ENCODE data around the gene ALDOB.

The ALDOB gene

DNA sequence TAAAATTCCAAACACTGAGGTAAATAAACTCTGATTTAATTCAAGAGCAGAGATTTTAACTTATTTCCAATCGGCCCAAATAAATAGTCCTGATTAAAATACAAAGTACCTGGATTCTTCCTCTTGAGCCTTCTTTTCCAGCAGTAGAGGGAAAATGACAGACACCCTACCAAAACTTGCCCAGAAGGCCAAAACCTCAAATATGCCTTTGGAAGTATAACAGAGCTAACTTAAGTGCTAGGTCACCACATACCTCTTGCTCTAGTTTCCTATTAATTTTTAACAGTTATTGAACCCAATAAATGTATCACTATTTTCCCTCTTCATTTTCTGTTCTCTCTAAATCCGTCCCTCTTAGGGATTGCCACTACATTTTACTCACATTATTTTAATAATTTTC, 52.2 kb downstream of the ALDOB start:
- DNase-seq = no peak

GRCh38 chr9:101381833-101382342, 53.7 kb downstream of the ALDOB start:
- DNase-seq = no peak

DNA sequence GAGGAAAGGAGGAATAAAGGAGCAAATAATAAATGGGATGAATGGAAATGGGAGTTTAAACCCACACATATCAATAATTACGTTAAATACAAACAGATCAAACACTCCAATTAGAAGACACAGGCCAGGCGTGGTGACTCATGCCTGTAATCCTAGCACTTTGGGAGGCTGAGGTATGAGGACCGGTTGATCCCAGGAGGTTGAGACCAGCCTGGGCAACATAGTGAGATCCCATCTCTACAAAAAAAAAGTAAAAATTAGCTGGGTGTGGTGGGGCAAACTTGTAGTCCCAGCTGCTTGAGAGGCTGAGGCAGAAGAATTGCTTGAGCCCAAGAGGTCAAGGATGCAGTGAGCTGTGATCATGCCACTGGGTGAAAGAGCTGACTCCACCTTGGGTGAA, 54.5 kb downstream of the ALDOB start:
- no peak for DNase-seq

- no peak for DNase-seq
Observed at GRCh38 chr9:101380295-101380694, 55.3 kb downstream of the ALDOB start.

- DNase-seq = no peak
Observed at GRCh38 chr9:101376111-101376848, 59.3 kb downstream of the ALDOB start.

DNA sequence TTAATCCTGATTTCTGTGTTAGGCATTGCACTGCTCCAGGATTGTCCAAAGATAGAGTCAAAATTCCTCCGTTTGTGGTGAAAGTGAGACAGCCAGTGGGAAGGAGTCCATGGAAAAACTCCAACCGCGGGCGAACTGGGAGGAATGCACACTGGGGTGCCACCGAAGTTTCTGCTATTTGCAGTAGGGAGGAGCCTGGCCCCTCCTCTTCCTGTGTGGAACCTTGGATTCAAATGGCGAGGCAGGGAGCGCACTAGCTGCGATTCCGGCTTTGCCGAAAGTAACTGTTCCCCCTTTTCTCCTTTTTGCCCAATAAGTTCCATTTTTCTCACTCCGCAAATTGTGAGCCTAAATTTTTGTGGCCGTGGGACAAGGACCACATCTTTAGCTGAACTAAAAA, 60.0 kb downstream of the ALDOB start:
- no peak for DNase-seq

DNA sequence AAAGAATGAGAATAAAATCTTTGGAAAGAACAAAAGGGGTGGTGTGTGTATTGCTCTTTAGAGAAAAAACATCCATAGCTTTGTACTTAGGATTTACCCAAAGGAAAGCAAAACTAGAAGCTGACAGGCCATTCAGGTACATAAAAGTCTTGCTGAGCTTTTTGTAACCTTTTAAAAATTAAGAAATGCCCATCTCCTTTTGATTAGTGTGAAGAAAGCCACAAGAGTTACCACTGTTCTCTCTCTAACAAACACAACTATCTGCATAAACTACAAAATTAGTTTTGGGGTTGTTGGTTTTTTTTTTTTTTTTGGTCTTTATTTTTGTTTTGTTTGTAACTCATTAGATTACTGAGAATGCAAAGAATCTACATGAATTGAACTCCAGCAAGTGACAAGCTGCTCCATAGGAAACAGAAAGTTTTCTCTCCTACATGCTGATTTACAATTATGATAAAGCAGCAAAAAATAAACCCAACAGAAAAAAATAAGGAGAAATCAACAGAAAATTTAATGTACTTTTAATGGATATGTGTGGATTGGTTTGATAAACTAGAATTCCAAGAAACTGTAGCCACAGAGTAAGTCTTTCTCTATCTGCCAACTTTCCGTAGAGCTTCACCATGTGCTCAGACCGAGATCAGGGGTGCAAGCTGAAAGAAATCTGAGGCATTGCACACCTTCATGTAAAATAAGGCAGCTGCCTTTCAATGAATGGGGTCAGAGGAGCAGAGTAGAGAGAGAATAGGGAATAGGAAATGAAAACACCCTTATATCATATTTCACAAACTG, 63.1 kb downstream of the ALDOB start:
- DNase-seq = no peak

DNA sequence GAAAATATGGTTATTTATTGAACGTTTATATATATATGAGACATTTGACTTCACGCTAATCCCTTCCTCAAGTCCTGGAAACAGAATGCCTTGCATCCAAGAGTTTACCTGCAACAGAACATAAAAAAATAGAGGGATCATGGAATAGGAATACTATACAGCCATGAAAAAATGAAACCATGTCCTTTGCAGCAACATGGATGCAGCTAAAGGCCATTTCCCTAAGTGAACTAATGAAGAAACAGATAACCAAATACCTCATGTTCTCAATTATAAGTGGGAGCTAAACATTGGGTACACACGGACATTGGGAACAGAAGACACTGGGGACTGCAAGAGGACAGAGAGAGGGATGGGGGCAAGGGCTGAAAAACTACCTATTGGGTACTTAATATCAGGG, 63.8 kb downstream of the ALDOB start:
- no peak for DNase-seq

Data from C1 segment of cervical spinal cord (tissue), 14 donors.